Measurements from ENCODE around the gene AP4M1. TPM values are rescaled to one million over a fixed set of nuclear protein-coding genes. Genes with fewer than 3 reads are reported as not detected.

AP4M1 gene
- total and polyA plus RNA-seq, 4 donors: 3.3 to 5.5 (median 4.8) TPM

DNA sequence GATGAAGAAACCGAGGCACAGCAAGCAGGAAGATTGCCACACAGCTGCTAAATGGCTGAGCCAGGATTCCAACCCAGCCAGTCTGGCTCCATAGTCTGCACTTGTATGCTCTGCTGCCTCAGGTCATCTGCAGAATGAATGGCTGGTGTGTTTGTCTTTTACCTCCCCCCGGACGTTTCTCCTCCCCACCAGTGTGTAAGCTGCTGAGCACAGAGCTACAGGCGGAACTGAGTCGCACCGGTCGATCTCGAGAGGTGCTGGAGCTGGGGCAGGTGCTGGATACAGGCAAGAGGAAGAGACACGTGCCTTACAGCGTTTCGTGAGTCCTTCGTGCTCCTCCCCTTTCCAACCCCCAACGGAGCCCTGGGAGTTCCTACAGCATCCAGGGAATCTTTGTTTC lies 20.6 kb downstream of the AP4M1 start:
- Histone ChIP-seq H3K27me3 (ENCODE audit: control insufficient read depth in 4 of 4, insufficient read depth in 4 of 4, low read length in 3 of 4) (no peaks in the 10 kb centered on the region), H3K27ac (ENCODE audit: low read depth in 1 of 2, low read length in 2 of 2) (no peak overlapping the region), H3K9me3 (ENCODE audit: control insufficient read depth in 4 of 4, low read length in 3 of 4) (no peaks in the 10 kb centered on the region), H3K4me3 (ENCODE audit: low read depth in 1 of 3, low read length in 3 of 3) (no peak overlapping the region), H3K9ac (ENCODE audit: low read depth in 1 of 2, low read length in 2 of 2) (no peak overlapping the region), H3K36me3 (ENCODE audit: control insufficient read depth in 4 of 4, insufficient read depth in 3 of 4, low read depth in 1 of 4, low read length in 3 of 4) (no peaks in the 10 kb centered on the region), H3K4me1 (ENCODE audit: control insufficient read depth in 4 of 4, insufficient read depth in 4 of 4, low read length in 3 of 4) (peaks cover 6 to 37% (median 25%) of the 10 kb centered on the region in 4 donors)
- no peak for DNase-seq (ENCODE audit: low spot score)
- WGBS: 57% methylated on average over 13 of the region's 13 CpGs
- no peak for TF ChIP-seq TAF1 (conservative IDR thresholded peaks at IDR 0.05)
- TF ChIP-seq, protein P1, sequence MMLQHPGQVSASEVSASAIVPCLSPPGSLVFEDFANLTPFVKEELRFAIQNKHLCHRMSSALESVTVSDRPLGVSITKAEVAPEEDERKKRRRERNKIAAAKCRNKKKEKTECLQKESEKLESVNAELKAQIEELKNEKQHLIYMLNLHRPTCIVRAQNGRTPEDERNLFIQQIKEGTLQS (IDR thresholded peaks at IDR 0.05): no peak
- TF ChIP-seq CTCF (IDR thresholded peaks at IDR 0.05; ENCODE audit: low read depth, low read length, missing input control): no peak
- TF ChIP-seq, protein P2, sequence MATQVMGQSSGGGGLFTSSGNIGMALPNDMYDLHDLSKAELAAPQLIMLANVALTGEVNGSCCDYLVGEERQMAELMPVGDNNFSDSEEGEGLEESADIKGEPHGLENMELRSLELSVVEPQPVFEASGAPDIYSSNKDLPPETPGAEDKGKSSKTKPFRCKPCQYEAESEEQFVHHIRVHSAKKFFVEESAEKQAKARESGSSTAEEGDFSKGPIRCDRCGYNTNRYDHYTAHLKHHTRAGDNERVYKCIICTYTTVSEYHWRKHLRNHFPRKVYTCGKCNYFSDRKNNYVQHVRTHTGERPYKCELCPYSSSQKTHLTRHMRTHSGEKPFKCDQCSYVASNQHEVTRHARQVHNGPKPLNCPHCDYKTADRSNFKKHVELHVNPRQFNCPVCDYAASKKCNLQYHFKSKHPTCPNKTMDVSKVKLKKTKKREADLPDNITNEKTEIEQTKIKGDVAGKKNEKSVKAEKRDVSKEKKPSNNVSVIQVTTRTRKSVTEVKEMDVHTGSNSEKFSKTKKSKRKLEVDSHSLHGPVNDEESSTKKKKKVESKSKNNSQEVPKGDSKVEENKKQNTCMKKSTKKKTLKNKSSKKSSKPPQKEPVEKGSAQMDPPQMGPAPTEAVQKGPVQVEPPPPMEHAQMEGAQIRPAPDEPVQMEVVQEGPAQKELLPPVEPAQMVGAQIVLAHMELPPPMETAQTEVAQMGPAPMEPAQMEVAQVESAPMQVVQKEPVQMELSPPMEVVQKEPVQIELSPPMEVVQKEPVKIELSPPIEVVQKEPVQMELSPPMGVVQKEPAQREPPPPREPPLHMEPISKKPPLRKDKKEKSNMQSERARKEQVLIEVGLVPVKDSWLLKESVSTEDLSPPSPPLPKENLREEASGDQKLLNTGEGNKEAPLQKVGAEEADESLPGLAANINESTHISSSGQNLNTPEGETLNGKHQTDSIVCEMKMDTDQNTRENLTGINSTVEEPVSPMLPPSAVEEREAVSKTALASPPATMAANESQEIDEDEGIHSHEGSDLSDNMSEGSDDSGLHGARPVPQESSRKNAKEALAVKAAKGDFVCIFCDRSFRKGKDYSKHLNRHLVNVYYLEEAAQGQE (IDR thresholded peaks at IDR 0.05): no peak
- no peak for TF ChIP-seq NR2F2 (IDR thresholded peaks at IDR 0.05)
- TF ChIP-seq, protein P3, sequence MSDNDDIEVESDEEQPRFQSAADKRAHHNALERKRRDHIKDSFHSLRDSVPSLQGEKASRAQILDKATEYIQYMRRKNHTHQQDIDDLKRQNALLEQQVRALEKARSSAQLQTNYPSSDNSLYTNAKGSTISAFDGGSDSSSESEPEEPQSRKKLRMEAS (IDR thresholded peaks at IDR 0.05): no peak
- TF ChIP-seq FOXA2 (IDR thresholded peaks at IDR 0.05): no peak
- no peak for TF ChIP-seq RXRA (IDR thresholded peaks at IDR 0.05)
- TF ChIP-seq ZBTB33 (IDR thresholded peaks at IDR 0.05): no peak

DNA sequence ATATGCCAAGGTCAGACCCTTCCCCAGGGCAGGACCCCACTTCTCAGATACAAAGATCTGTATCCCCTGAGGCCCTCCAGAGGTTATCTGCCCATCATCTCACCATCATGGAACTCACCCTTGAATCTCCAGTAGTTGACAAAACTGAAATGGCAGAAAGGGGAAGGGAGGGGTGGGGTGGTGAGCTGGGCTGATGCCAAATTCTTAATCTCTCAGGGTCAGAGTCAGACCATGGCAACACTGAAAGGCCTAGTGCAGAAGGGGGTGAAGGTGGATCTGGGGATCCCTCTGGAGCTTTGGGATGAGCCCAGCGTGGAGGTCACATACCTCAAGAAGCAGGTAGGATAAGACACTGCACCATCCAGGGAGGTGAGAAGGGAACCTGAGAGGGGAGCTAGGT lies 21.1 kb downstream of the AP4M1 start:
- WGBS: 100% methylated on average over 1 of the region's 1 CpG
- no peak for TF ChIP-seq RAD21 (IDR thresholded peaks at IDR 0.05)
- TF ChIP-seq GABPA (IDR thresholded peaks at IDR 0.05 in 1 of 2, conservative IDR thresholded peaks at IDR 0.05 in 1 of 2): no peak
- TF ChIP-seq FOXA1 (IDR thresholded peaks at IDR 0.05): no peak
- no peak for TF ChIP-seq ZBTB33 (IDR thresholded peaks at IDR 0.05)
- no peak for TF ChIP-seq SP1 (IDR thresholded peaks at IDR 0.05)
- no peak for TF ChIP-seq RXRA (IDR thresholded peaks at IDR 0.05)
- TF ChIP-seq HNF4A (conservative IDR thresholded peaks at IDR 0.05): no peak
- TF ChIP-seq FOXA2 (IDR thresholded peaks at IDR 0.05): no peak
- TF ChIP-seq, protein P1 (IDR thresholded peaks at IDR 0.05): no peak
- no peak for TF ChIP-seq NR2F2 (IDR thresholded peaks at IDR 0.05)
- TF ChIP-seq, protein P3 (IDR thresholded peaks at IDR 0.05): no peak
- TF ChIP-seq TAF1 (conservative IDR thresholded peaks at IDR 0.05): no peak
- TF ChIP-seq, protein P2 (IDR thresholded peaks at IDR 0.05): no peak

More for the DNA sequence above, 21.1 kb downstream of the AP4M1 start:
- DNase-seq (ENCODE audit: low spot score): peak; percentile 76
- Histone ChIP-seq H3K4me1 (ENCODE audit: control insufficient read depth in 4 of 4, insufficient read depth in 4 of 4, low read length in 3 of 4) (peaks cover 6 to 39% (median 27%) of the 10 kb centered on the region in 4 donors), H3K9me3 (ENCODE audit: control insufficient read depth in 4 of 4, low read length in 3 of 4) (no peaks in the 10 kb centered on the region), H3K27ac (ENCODE audit: low read depth in 1 of 2, low read length in 2 of 2) (no peak overlapping the region), H3K36me3 (ENCODE audit: control insufficient read depth in 4 of 4, insufficient read depth in 3 of 4, low read depth in 1 of 4, low read length in 3 of 4) (no peaks in the 10 kb centered on the region), H3K27me3 (ENCODE audit: control insufficient read depth in 4 of 4, insufficient read depth in 4 of 4, low read length in 3 of 4) (no peaks in the 10 kb centered on the region), H3K9ac (ENCODE audit: low read depth in 1 of 2, low read length in 2 of 2) (no peak overlapping the region), H3K4me3 (ENCODE audit: low read depth in 1 of 3, low read length in 3 of 3) (no peak overlapping the region)
